ENCODE measurements around the gene MYOZ3. TPM values are rescaled to one million over a fixed set of nuclear protein-coding genes. Genes with fewer than 3 reads are reported as not detected.

Gene MYOZ3
- polyA plus RNA-seq (2011; rRNA removed), result 0.04 and 0.13 TPM in 2 replicates
- polyA minus RNA-seq (2011; rRNA and poly(A)+ RNA removed), result not detected in 2 replicates

GRCh38 chr5:150661086-150661485 lies at the start of gene MYOZ3:
Gene MYOZ3 (plus strand): TSS chr5:150661251. CDS start chr5:150662942, 1,691 bp downstream.
- ChIA-PET POLR2A (no interaction called here), CTCF (interaction anchor here (0.7 to 4.3 kb wide), 6 partner anchors 8 to 202 kb away, joined by 3 to 21 read pairs (median 4); no protein-coding TSS in a partner anchor)
- H3K4me3 ChIP-seq (ENCODE audit: low read depth, low read length), result no peak within 1 kb of the TSS
- no peaks in the 10 kb centered on the region for H3K36me3 ChIP-seq (ENCODE audit: control insufficient read depth, insufficient read depth, low read length)
- peaks cover 13% of the 10 kb centered on the region for H3K27me3 ChIP-seq (ENCODE audit: control insufficient read depth, insufficient read depth, low read length)
- no peak for DNase-seq (ENCODE audit: low read depth)
- TF ChIP-seq CTCF (IDR thresholded peaks at IDR 0.05; ENCODE audit: insufficient read depth, low read depth, low read length), result no peak

GRCh38 chr5:150612405-150612804 lies 48.6 kb upstream of the MYOZ3 start:
- DNase-seq (ENCODE audit: low read depth), result no peak
- ChIA-PET POLR2A (interaction anchor here (0.5 kb wide), 1 partner anchor 66 kb away, joined by 3 read pairs; no protein-coding TSS in a partner anchor), CTCF (interaction anchor here (1.1 kb wide), 1 partner anchor 14 kb away, joined by 3 read pairs; no protein-coding TSS in a partner anchor)
- Histone ChIP-seq H3K4me3 (ENCODE audit: low read depth, low read length) (no peak overlapping the region), H3K27me3 (ENCODE audit: control insufficient read depth, insufficient read depth, low read length) (no peaks in the 10 kb centered on the region; the same call in none of the 2 replicates), H3K36me3 (ENCODE audit: control insufficient read depth, insufficient read depth, low read length) (no peaks in the 10 kb centered on the region)
- no peak for TF ChIP-seq CTCF (IDR thresholded peaks at IDR 0.05; ENCODE audit: insufficient read depth, low read depth, low read length)

GRCh38 chr5:150612905-150613670 lies 48.0 kb upstream of the MYOZ3 start:
- H3K27me3 ChIP-seq (ENCODE audit: control insufficient read depth, insufficient read depth, low read length), result no peaks in the 10 kb centered on the region; the same call in none of the 2 replicates
- CTCF ChIA-PET, result interaction anchor here (1.0 to 1.1 kb wide), 2 partner anchors 13 to 36 kb away, joined by 3 read pairs; no protein-coding TSS in a partner anchor

GRCh38 chr5:150613991-150614660 lies 46.9 kb upstream of the MYOZ3 start:
- no peak for TF ChIP-seq CTCF (IDR thresholded peaks at IDR 0.05; ENCODE audit: insufficient read depth, low read depth, low read length)
- Histone ChIP-seq H3K27me3 (ENCODE audit: control insufficient read depth, insufficient read depth, low read length) (no peaks in the 10 kb centered on the region; the same call in none of the 2 replicates), H3K4me3 (ENCODE audit: low read depth, low read length) (no peak overlapping the region), H3K36me3 (ENCODE audit: control insufficient read depth, insufficient read depth, low read length) (no peaks in the 10 kb centered on the region)
- ChIA-PET CTCF (interaction anchor here (1.0 kb wide), 1 partner anchor 37 kb away, joined by 3 read pairs; no protein-coding TSS in a partner anchor), POLR2A (no interaction called here)
- DNase-seq (ENCODE audit: low read depth), result no peak

More at GRCh38 chr5:150612905-150613670, 48.0 kb upstream of the MYOZ3 start:
- TF ChIP-seq CTCF (IDR thresholded peaks at IDR 0.05; ENCODE audit: insufficient read depth, low read depth, low read length), result no peak
- Histone ChIP-seq H3K4me3 (ENCODE audit: low read depth, low read length) (no peak overlapping the region), H3K36me3 (ENCODE audit: control insufficient read depth, insufficient read depth, low read length) (no peaks in the 10 kb centered on the region)
- POLR2A ChIA-PET, result interaction anchor here (0.5 kb wide), 1 partner anchor 66 kb away, joined by 3 read pairs; no protein-coding TSS in a partner anchor
- no peak for DNase-seq (ENCODE audit: low read depth)

- no peak for DNase-seq (ENCODE audit: low read depth)
- ChIA-PET CTCF (no interaction called here), POLR2A (no interaction called here)
- no peak for TF ChIP-seq CTCF (IDR thresholded peaks at IDR 0.05; ENCODE audit: insufficient read depth, low read depth, low read length)
- Histone ChIP-seq H3K36me3 (ENCODE audit: control insufficient read depth, insufficient read depth, low read length) (no peaks in the 10 kb centered on the region), H3K27me3 (ENCODE audit: control insufficient read depth, insufficient read depth, low read length) (no peaks in the 10 kb centered on the region; the same call in none of the 2 replicates), H3K4me3 (ENCODE audit: low read depth, low read length) (no peak overlapping the region)
Measured at GRCh38 chr5:150614661-150615060, 46.4 kb upstream of the MYOZ3 start.

Data from BJ (cell line).